IMR-90 (cell line): ENCODE data around the gene TBX10. TPM values are rescaled to one million over a fixed set of nuclear protein-coding genes. Genes with fewer than 3 reads are reported as not detected.

Experiments used
- ATAC-seq: fragments of 200-7000 bp; cut with Tn5 transposase; 2 replicates; pipeline ENCODE4 v1.9.1; 2020; ENCODE audit warnings: low read depth, mild to moderate bottlenecking, moderate library complexity
- BruUV-seq: library from RNA; stranded (reverse); fragments of 400-500 nt; replicated peaks from 2 replicates; lab custom pipeline; 2021; lab: Mats Ljungman, UMichigan
- CTCF ChIA-PET: fragments of 300-600 bp; formaldehyde crosslinking; extraction: SDS; loops from one replicate; lab custom pipeline; 2021; ENCODE audit warnings: antibody characterized with exemption; lab: Yijun Ruan, JAX
- POLR2A ChIA-PET: fragments of 300-600 bp; sonication (Branson Sonifier 250); formaldehyde crosslinking; loops from one replicate; lab custom pipeline; 2022; ENCODE audit warnings: antibody characterized with exemption; ENCODE audit not compliant: unreplicated experiment; lab: Charles Lee
- DNase-seq: peaks from one replicate; pipeline ENCODE4 v3.0.0; 2013
- H2AFZ ChIP-seq: replicated peaks from 2 replicates; pipeline ENCODE3; 2013; ENCODE audit warnings: low read length, mild to moderate bottlenecking; ENCODE audit not compliant: poor library complexity
- H2AK5ac ChIP-seq: 2 replicates; pipeline ENCODE4 v1.6.1; 2013; ENCODE audit warnings: low read depth, low read length, inconsistent platforms
- H2AK9ac ChIP-seq: replicated peaks from 2 replicates; pipeline ENCODE3; 2013; ENCODE audit warnings: mild to moderate bottlenecking, low read depth, low read length, moderate library complexity; ENCODE audit not compliant: poor library complexity
- H2BK120ac ChIP-seq: 2 replicates; pipeline ENCODE4 v1.6.1; 2013; ENCODE audit warnings: low read depth, low read length, inconsistent platforms
- H2BK15ac ChIP-seq: 3 replicates; pipeline ENCODE4 v1.6.1; 2013; ENCODE audit warnings: low read depth, low read length, inconsistent platforms
- H2BK20ac ChIP-seq: 2 replicates; pipeline ENCODE4 v1.6.1; 2013; ENCODE audit warnings: low read depth, mild to moderate bottlenecking, inconsistent platforms, low read length, moderate library complexity
- H2BK5ac ChIP-seq: 2 replicates; pipeline ENCODE4 v1.6.1; 2013; ENCODE audit warnings: mild to moderate bottlenecking, low read depth, low read length, inconsistent platforms; ENCODE audit not compliant: poor library complexity, severe bottlenecking
- H3K14ac ChIP-seq: replicated peaks from 2 replicates; pipeline ENCODE4 v1.6.1; 2013; ENCODE audit warnings: low read depth, low read length, inconsistent platforms
- H3K18ac ChIP-seq: 2 replicates; pipeline ENCODE4 v1.6.1; 2013; ENCODE audit warnings: low read depth, low read length, control low read depth
- H3K23ac ChIP-seq: 2 replicates; pipeline ENCODE4 v1.6.1; 2013; ENCODE audit warnings: low read depth, low read length, inconsistent platforms
- H3K27ac ChIP-seq: 2 replicates; pipeline ENCODE4 v1.5.1; 2013; ENCODE audit warnings: mild to moderate bottlenecking, control low read depth, low read length; ENCODE audit not compliant: insufficient read depth
- H3K27me3 ChIP-seq: 2 replicates; pipeline ENCODE4 v1.6.1; 2013; ENCODE audit warnings: low read length; ENCODE audit not compliant: control insufficient read depth, insufficient read depth
- H3K36me3 ChIP-seq: 2 replicates; pipeline ENCODE4 v1.6.1; 2013; ENCODE audit warnings: low read length, mixed read lengths; ENCODE audit not compliant: control insufficient read depth, insufficient read depth
- H3K4ac ChIP-seq: 2 replicates; pipeline ENCODE4 v1.6.1; 2013; ENCODE audit warnings: low read depth, low read length, inconsistent platforms
- H3K4me1 ChIP-seq: 2 replicates; pipeline ENCODE4 v1.6.1; 2013; ENCODE audit warnings: low read length, mixed read lengths; ENCODE audit not compliant: control insufficient read depth, insufficient read depth
- H3K4me2 ChIP-seq: 2 replicates; pipeline ENCODE4 v1.6.1; 2013; ENCODE audit warnings: low read depth, mild to moderate bottlenecking, control low read depth, low read length, moderate library complexity
- H3K4me3 ChIP-seq: 2 replicates; pipeline ENCODE4 v1.5.1; 2013; ENCODE audit warnings: low read depth, mild to moderate bottlenecking, control low read depth, low read length, moderate library complexity; ENCODE audit not compliant: insufficient read depth
- H3K56ac ChIP-seq: 2 replicates; pipeline ENCODE4 v1.6.1; 2013; ENCODE audit warnings: low read length, inconsistent platforms; ENCODE audit not compliant: insufficient read depth; ENCODE audit errors: extremely low read depth
- H3K79me1 ChIP-seq, 2 experiments: 2 replicates each; pipeline ENCODE4 v1.6.1; 2013; ENCODE audit warnings: low read length in 2 of 2, inconsistent platforms in 1 of 2, low read depth in 1 of 2
- H3K9ac ChIP-seq: 2 replicates; pipeline ENCODE4 v1.6.1; 2013; ENCODE audit warnings: low read depth, low read length, control low read depth
- H3K9me1 ChIP-seq: 2 replicates; pipeline ENCODE4 v1.6.1; 2013; ENCODE audit warnings: low read length, inconsistent platforms; ENCODE audit not compliant: insufficient read depth
- H3K9me3 ChIP-seq: 2 replicates; pipeline ENCODE4 v1.6.1; 2013; ENCODE audit warnings: low read length; ENCODE audit not compliant: control insufficient read depth, insufficient read depth
- H4K20me1 ChIP-seq: 2 replicates; pipeline ENCODE4 v1.6.1; 2013; ENCODE audit warnings: low read length, inconsistent platforms; ENCODE audit not compliant: insufficient read depth
- H4K5ac ChIP-seq: 2 replicates; pipeline ENCODE4 v1.6.1; 2013; ENCODE audit warnings: mild to moderate bottlenecking, low read depth, low read length, control low read depth
- H4K8ac ChIP-seq, 2 experiments: 2 replicates each; pipeline ENCODE4 v1.6.1; 2013; ENCODE audit warnings: low read depth in 2 of 2, low read length in 2 of 2, control low read depth in 1 of 2, inconsistent platforms in 1 of 2
- H4K91ac ChIP-seq: 2 replicates; pipeline ENCODE4 v1.6.1; 2013; ENCODE audit warnings: low read depth, low read length, inconsistent platforms; ENCODE audit not compliant: insufficient read depth
- NFE2L2 ChIP-seq: fragments of 150-350 bp; IDR thresholded peaks from 2 replicates; pipeline ENCODE4 v1.6.1; 2016; ENCODE audit warnings: low read depth, mild to moderate bottlenecking, low read length
- RCOR1 ChIP-seq: IDR thresholded peaks from 2 replicates; pipeline ENCODE4 v1.6.1; 2012; ENCODE audit warnings: mild to moderate bottlenecking, low read length, improper control_type of control experiment; ENCODE audit not compliant: insufficient replicate concordance
- SMC3 ChIP-seq: fragments of 150-350 bp; IDR thresholded peaks from 2 replicates; pipeline ENCODE4 v1.6.1; 2016; ENCODE audit warnings: low read depth, mild to moderate bottlenecking, antibody characterized with exemption, low read length, moderate library complexity
- WGBS, 2 experiments: methylation state at CpG; one replicate each; pipeline versions ENCODE4 v1.1.5 to v1.1.7; 2013; ENCODE audit warnings: missing lambda C conversion rate in 2 of 2; ENCODE audit not compliant: insufficient read length in 1 of 2; ENCODE audit errors: extremely low coverage in 2 of 2; 5-methylcytosine and 5-hydroxymethylcytosine counted together
- dilution Hi-C: fragments of 300-500 bp; cut with HindIII; formaldehyde crosslinking; loops from one replicate; pipeline ENCODE4 v1.14.3; 2018; ENCODE audit warnings: low sequenced_read_pairs; ENCODE audit not compliant: unreplicated experiment
- in situ Hi-C: fragments of 300-500 bp; cut with MboI; formaldehyde crosslinking; loops from 3 replicates; pipeline ENCODE4 v1.14.3; 2019; ENCODE audit warnings: low sequenced_read_pairs, inconsistent platforms, mixed read lengths
- intact Hi-C: fragments of 100-400 bp; cut with micrococcal nuclease; formaldehyde crosslinking; loops from 2 replicates; pipeline ENCODE4 v1.10.0; 2022
- polyA plus RNA-seq, 3 experiments: library from polyadenylated mRNA; depleted of rRNA; stranded (reverse); fragments of >200 nt; gene quantifications; 2 replicates each; pipeline ENCODE4 v1.2.3, GENCODE V29; 2012; ENCODE audit warnings: low replicate concordance in 1 of 3
- total RNA-seq: library from RNA; depleted of rRNA; stranded (reverse); fragments of >200 nt; gene quantifications from 2 replicates; pipeline ENCODE4 v1.2.3, GENCODE V29; 2012
- TF ChIP-seq, protein P1 (sequence below): conservative IDR thresholded peaks from 2 replicates; pipeline ENCODE4 v1.5.1; 2012; ENCODE audit warnings: mild to moderate bottlenecking, low read depth, low read length, improper control_type of control experiment

TBX10 gene
- total and polyA plus RNA-seq, 2 of the 4 experiments (the other 2 are of a cell fraction): not detected

DNA sequence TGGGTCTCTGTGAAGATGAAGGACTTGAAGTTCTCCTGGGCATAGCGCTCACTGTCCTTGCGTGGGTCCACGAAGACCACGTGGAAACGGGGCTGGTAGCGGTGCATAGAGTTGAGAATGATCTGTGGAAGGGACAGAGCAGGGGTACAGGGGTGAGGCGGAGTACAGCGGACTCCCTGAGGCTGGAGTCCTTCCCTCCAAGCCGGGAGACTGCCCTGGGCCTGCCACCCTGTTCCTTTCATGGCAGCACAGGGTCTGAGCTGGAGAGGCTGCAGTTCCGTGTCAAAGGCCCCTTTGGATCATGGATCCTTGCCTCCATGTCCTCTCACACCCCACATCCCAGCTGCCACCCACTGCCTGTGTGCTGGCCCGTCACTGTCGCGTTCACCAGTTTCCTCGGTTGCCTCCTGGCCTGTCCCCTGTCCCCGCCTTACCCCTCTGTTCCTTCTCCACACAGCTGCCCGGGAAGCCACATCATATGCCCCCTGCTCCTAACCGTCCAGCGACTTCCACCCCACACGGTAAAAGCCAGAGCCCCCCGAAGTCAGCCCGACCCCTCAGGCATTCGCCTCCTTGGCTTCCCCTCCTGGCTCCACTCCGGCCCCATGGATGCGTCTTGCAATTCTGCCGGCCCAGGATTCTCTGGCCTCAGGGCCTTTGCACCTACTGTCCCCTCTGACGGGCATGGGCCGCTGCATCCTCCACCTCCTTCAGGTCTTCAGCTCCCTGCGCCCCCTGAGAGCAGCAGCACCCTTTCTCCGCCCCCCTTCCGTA is 6.4 kb downstream of the TBX10 start:
- no TSS peak for BruUV-seq
- peaks cover 5% of the 10 kb centered on the region; the same call in 1 of the 2 replicates for H3K27me3 ChIP-seq
- no peak overlapping the region for H2BK20ac ChIP-seq
- H3K36me3 ChIP-seq: no peaks in the 10 kb centered on the region
- no peak overlapping the region for H2AK5ac ChIP-seq
- H3K4me1 ChIP-seq: 0 out of 2 replicates have a peak, but pooled peaks cover 3% of the 10 kb centered on the region
- DNase-seq (no peak), ATAC-seq (no peak)
- H3K9ac ChIP-seq: no peak overlapping the region
- H3K4ac ChIP-seq: no peak overlapping the region
- H3K79me1 ChIP-seq: no peaks in the 10 kb centered on the region
- H3K56ac ChIP-seq: no peak overlapping the region
- H4K91ac ChIP-seq: no peak overlapping the region
- no peak overlapping the region for H4K8ac ChIP-seq
- dilution Hi-C loops: no loop called here
- intact Hi-C loops: no loop called here
- no peak overlapping the region for H3K4me3 ChIP-seq
- ChIA-PET CTCF (no interaction called here), POLR2A (no interaction called here)
- peak overlapping the region; percentile 43 for H2AFZ ChIP-seq
- H3K18ac ChIP-seq: no peak overlapping the region
- H2BK120ac ChIP-seq: no peak overlapping the region
- TF ChIP-seq RCOR1: no peak
- TF ChIP-seq SMC3: no peak
- TF ChIP-seq, protein P1, sequence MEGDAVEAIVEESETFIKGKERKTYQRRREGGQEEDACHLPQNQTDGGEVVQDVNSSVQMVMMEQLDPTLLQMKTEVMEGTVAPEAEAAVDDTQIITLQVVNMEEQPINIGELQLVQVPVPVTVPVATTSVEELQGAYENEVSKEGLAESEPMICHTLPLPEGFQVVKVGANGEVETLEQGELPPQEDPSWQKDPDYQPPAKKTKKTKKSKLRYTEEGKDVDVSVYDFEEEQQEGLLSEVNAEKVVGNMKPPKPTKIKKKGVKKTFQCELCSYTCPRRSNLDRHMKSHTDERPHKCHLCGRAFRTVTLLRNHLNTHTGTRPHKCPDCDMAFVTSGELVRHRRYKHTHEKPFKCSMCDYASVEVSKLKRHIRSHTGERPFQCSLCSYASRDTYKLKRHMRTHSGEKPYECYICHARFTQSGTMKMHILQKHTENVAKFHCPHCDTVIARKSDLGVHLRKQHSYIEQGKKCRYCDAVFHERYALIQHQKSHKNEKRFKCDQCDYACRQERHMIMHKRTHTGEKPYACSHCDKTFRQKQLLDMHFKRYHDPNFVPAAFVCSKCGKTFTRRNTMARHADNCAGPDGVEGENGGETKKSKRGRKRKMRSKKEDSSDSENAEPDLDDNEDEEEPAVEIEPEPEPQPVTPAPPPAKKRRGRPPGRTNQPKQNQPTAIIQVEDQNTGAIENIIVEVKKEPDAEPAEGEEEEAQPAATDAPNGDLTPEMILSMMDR: no peak
- no peak for TF ChIP-seq NFE2L2
- H3K14ac ChIP-seq: no peak overlapping the region
- no peaks in the 10 kb centered on the region for H4K20me1 ChIP-seq
- no peak overlapping the region for H3K4me2 ChIP-seq
- WGBS, 2 experiments: 83% methylated on average over 19 of the region's 30 CpGs; no CpG with 5 or more reads in 1 of the 2 experiments
- H2AK9ac ChIP-seq: no peak overlapping the region
- H3K23ac ChIP-seq: no peak overlapping the region
- H2BK5ac ChIP-seq: no peak overlapping the region
- no peak overlapping the region for H4K5ac ChIP-seq
- no peaks in the 10 kb centered on the region for H3K9me3 ChIP-seq
- H3K27ac ChIP-seq: no peak overlapping the region
- H3K9me1 ChIP-seq: peaks cover 4% of the 10 kb centered on the region; the same call in 1 of the 2 replicates
- in situ Hi-C loops: no loop called here
- no peak overlapping the region for H2BK15ac ChIP-seq
